SHP77 treated with DMSO at 0.1 percent for 48 hours (cell line): ENCODE measurements around the gene PJA1.

Experiments
- DNase-seq: peaks from one replicate; lab custom pipeline; 2025; lab: John Stamatoyannopoulos, UW

PJA1 gene

DNA sequence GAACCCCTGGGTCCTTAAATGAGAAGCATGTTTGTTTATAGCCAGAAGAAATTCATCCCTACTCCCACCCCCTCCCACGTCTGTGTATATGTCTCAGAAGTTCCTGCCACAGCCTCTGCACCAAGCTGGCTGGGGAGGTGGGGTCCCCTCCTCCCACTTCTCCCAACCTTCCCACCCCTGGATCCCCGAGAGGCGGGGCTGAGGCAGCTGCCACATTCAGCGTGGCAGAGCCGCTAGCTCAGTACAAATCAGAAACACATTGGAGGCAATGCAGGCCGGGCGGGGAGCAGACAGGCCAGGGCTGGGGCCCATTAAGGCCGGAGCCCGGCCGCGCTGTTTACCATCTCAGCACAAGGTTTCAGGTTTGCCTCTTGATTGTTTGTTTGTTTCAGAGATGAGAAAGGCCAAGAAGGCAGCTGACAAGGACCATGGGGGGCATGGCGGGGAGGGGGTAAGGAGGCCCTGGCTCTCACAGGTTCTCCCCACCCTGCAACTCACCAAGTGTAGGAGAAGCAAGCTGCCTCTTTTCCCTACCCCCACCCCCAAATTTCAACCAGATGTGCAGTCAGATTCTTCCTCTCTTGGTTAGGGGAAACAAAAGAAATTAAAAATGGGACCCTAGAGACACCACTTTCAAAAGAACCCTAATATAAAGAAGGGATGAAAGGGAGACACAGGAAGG lies 22.3 kb downstream of the PJA1 start:
- DNase-seq, result no peak

- no peak for DNase-seq
Measured at GRCh38 chrX:69140837-69141236, 24.4 kb downstream of the PJA1 start.

DNA sequence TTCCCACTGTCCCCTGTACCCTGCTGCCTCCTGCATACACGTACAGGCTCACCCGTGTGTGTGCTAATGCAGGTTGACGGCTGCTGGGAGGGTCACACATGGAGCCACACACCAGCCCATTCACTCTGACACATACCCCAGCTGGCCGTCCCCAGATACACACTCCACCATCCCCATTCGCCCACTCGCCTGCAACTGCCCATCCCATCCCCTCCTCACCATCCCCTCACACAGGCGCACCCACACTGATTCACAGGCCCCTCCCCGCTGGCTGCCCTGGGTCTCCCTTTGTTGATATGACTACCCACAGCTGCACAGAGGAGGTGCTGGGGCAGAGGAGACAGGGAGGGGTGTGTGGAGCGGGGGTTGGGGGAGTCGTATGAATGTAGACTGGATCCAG lies 25.7 kb downstream of the PJA1 start:
- no peak for DNase-seq

DNA sequence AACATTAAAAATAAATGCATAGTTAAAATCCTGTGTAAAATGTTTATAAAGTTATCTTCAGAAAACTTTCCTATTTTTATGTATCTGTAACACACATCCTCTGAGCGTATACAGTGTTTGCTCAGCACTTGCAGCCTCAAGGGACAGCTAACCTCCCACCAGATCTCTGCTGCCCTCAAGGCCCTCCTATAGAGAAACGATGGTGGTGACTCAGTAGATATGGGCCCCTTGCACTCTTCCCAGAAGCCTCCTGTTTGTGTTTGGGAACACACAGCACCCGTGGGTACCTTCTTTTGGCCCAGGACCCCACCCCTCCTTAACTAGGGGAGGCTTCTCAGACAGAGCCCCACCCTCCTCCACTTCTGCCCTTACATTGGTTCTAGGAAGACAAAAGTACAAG lies 26.7 kb downstream of the PJA1 start:
- DNase-seq, result no peak

- no peak for DNase-seq
Measured at GRCh38 chrX:69138118-69138390, 27.2 kb downstream of the PJA1 start.

DNA sequence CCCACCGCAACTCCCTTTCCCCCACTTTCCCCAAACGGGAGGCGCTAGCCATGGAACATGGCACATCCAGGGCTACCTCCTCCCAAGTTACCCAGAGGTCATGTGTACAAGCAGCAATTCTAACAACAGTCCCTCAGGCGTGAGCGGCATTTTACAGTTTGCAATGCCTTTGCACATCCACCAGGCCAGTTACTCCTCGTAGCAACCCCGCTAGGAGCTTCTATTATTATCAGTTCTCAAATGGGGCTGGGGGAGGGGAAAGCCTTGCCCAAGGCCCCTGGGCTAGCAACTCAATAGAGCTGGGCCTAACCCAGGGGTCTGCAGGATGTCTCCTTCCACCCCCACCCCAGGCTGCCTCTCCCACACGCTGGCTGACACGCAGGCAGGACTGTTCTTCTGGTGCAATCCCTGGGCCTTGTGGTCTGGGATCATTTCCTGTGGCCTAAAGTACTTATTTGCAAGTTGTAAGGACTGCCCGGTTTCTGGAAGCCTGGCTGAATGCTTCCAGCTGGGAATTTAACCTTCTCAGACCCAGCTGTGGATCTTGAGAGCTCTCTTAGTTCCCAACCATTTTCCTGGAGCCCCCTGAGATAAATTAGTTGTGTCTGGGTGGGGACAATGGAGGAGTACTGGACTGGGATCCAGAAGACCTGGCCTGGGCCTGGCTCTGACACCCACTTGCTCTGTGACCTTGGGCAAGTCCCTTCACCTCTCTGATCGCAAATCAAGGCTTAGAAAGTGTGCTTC lies 27.7 kb downstream of the PJA1 start:
- DNase-seq, result no peak

DNA sequence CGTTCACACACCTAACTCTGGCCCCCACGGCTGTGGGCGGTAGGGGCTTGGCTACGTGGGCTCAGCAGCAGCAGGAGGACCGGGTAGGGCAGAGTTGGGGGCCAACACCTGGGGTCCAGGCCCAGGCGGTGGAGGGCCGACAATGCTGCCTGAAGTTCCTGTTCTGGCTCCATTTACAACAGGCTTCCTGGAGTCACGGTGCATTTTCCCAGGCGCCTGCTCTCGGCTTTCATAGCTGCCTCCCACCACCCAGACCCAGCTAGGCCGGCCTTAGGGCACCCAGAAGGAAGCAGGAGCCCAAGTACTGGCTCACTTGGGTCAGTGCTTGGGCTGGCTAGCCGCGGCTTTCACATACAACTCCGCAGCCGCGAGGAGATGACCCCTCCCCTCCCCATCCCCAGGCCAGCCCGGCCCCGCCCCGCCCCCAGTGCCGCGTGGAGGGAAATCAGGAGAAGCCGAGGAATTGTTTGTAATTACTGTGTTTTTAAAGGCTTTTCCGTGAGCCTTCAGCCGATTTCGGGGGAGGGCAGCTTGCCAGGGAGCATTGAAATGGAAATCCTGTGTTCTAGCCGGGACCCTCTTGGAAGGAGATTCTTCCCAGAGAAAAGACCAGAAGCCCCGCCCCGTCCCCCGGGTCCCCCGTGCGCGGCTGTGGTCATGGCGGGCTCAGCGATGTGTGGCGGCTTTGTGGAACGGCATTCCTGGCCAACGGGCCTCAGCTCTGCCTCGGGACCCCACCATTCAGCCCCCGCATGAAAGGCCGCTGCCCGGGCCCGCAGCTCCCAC lies 28.5 kb downstream of the PJA1 start:
- DNase-seq, result no peak

- DNase-seq, result no peak
Measured at GRCh38 chrX:69133921-69134542, 31.2 kb downstream of the PJA1 start.

- DNase-seq, result no peak
Measured at GRCh38 chrX:69131886-69132285, 33.4 kb downstream of the PJA1 start.

DNA sequence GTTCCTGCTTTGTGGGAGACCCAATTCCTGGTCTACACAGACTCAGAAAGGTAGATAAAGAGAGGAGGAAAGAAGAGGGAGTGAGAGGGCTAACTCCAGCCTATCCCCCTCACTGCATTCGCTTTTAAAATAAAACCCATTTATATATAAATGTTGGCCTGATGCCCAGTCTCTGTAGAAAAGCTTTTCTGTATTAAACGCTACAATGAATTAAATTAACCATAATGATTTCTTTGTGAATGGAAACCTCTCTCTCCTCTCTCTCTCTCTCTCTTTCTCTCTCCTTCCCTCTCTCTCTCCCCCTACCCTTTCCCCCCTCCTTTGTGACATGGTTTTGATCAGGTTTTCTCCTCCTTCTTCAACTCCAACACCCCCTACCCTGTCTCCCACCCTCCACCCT lies 34.8 kb downstream of the PJA1 start:
- no peak for DNase-seq

DNA sequence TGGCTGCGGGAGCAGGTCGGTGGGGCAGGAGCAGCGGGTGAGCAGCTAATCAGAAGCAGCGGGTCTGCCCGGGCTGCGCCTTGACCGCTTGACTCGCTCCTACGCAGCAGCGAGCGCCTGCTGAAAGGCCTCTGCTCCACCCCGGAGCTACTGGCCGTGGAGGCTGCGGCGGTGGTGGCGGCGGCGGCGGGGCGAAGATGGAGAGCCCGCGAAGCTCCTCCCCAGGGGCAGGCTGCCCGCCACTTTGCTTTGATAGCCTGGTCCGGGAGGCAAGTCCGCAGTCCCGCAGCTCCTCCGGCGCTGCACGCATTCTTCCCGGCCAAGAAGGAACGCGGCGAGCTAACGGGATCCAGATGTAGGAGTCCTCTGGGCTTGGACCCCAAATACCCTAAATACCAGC lies 36.7 kb downstream of the PJA1 start:
- DNase-seq, result no peak

GRCh38 chrX:69127466-69127865 lies 37.8 kb downstream of the PJA1 start:
- no peak for DNase-seq

DNA sequence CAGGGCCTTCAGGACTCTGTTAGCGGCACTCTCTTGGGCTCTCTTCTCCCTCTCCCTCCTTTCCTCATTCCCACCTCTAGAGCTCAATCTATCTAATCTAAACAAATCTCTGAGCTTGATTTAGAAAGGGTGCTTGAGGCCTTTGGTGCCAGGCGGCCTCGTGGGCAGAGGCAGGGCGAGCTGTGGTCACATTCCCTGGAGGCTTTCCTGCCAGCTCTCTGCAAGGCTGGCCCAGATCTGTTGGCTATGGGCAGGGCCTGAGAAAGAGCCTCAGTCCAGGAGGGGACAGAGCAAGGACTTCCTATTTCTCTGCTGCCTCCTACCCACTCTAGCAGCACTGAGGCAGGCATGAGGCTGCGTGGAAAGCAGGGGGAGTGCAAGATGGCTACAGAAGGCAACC lies 38.6 kb downstream of the PJA1 start:
- DNase-seq, result no peak

GRCh38 chrX:69125094-69125493 lies 40.2 kb downstream of the PJA1 start:
- DNase-seq, result no peak

GRCh38 chrX:69124108-69124507 lies 41.1 kb downstream of the PJA1 start:
- no peak for DNase-seq

DNA sequence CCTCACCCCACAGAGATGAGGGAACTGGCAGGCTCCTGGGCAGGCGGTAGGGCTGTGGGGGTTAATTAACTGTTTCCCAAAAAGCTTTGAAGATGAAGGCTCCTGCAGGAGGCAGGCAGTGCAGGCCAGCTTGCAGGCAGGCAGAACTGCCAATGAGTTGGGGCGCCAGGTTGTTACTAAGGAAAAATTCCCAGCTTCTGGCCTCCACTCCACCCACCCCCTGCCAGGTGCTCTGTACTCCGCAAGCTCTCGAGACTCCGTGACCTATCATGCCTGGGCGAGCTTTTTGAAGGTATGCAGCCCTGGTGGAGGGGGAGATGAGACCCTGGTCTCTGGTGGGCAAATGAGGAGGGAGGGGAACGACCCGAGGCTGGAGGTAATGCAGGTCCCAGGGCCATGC lies 41.8 kb downstream of the PJA1 start:
- no peak for DNase-seq

DNA sequence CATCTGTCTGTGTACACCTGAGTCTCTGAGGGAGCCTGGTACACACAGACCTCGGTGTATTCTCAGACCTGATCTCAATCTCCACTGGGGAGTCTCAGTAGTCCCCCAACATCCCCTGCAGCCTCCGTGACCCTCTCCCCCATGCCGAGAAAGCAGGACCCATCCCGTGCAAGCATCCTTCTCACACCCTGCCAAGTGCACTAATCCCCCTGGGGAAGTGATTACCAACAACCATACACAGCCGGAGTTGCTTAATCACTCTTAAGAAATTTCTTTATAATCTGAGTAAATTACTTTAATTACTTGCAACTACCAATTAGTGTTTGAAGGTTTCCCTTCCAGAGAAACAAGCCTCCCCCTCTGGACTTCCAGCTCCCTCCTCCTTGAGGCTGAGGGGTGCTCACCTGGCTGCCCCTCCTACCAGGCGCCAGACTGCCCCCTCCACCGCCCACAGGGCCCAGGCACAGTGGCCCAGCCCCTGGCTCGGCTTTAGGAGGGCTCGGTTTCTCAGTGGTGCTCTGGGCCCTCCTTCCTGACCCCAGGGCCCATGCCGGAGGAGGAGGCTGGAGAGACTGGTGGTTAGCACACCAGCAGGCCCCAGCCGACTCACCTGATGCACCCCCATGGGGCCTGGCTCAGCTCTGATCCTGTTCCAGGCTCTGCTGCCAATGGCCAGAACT lies 43.8 kb downstream of the PJA1 start:
- DNase-seq, result no peak

- DNase-seq, result no peak
Measured at GRCh38 chrX:69120476-69120875, 44.8 kb downstream of the PJA1 start.

DNA sequence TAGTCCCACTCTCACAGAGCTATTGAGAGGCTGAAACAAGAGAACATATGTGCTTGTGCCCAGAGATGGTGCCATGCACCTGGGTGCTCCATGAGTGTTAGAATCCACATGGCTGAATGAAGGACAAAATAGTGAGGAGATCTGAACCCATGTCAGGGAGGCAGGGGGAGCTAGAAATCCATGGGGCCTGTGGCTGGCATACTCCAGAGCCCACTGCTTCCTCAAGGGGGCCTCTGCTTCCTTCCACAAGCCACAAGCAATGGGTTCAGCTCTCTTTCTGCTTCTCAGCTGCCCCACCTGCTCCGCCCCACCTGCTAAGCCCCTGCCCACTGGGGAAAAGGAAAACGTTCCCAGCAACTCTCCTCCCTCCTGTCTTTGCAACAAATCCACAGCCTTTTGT lies 46.1 kb downstream of the PJA1 start:
- no peak for DNase-seq

GRCh38 chrX:69117876-69118526 lies 47.3 kb downstream of the PJA1 start:
- DNase-seq, result no peak

DNA sequence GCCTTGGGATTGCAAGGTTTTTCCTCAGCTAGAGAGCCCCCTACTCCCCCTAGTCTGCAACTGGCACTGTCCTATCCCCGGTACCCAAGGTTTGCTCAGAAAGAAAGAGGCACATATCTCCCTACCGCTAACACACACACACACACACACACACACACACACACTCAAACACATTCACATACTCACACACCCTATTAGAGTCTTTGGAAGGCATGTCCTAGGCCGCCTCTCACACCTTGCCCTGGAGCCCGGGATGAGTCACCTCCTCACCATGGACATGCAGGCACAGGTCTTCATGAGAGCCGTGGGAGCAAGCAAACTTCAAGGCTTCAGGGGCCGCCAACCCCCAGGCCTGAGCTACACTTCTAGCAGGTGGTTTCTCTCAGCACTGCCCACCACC lies 49.2 kb downstream of the PJA1 start:
- no peak for DNase-seq

DNA sequence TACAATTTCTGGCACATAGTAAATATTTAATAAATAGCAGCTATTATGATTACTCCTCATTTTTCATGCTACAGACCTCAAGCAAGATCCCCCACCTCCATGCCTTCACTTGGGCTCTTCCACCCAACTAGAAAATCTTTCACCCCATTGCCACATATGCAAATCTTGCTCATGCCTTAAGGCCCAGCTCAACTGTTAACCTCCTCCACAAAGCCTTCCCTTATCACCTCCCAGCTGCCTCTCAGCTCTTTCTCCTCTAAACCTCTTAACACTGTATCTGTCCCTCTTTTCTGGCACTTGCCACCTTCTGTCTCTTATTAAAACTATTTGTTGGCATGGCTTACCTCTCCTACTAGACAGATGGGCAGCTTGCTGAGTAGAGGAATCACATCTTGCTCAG lies 51.5 kb downstream of the PJA1 start:
- no peak for DNase-seq
